NCI-H1694 (cell line): ENCODE data around the gene ACTN4.
"Not testable (repeated sequence)": the region's sequence is repeated elsewhere in the genome, so short reads cannot be mapped to it uniquely, and the experiment has no call there.

ENCODE experiments used
- DNase-seq: peaks from one replicate; lab custom pipeline; 2025; lab: John Stamatoyannopoulos, UW

Gene ACTN4

GRCh38 chr19:38737921-38738737, 90.7 kb downstream of the ACTN4 start:
- DNase-seq, result no peak

- DNase-seq, result no peak
Measured at GRCh38 chr19:38739440-38740256, 92.2 kb downstream of the ACTN4 start.

GRCh38 chr19:38740257-38740592, 92.8 kb downstream of the ACTN4 start:
- no peak for DNase-seq

- no peak for DNase-seq
Measured at GRCh38 chr19:38740932-38741331, 93.5 kb downstream of the ACTN4 start.

GRCh38 chr19:38741670-38742069, 94.2 kb downstream of the ACTN4 start:
- no peak for DNase-seq

- DNase-seq, result no peak
Measured at GRCh38 chr19:38742296-38742695, 94.8 kb downstream of the ACTN4 start.

GRCh38 chr19:38742906-38743305, 95.5 kb downstream of the ACTN4 start:
- no peak for DNase-seq

GRCh38 chr19:38743394-38744297, 96.2 kb downstream of the ACTN4 start:
- DNase-seq, result no peak

- DNase-seq, result no peak
Measured at GRCh38 chr19:38744298-38744681, 96.8 kb downstream of the ACTN4 start, which contains the start of gene CAPN12. Gene CAPN12 (minus strand): TSS chr19:38744474. CDS start chr19:38744165, 309 bp downstream.

GRCh38 chr19:38744874-38745273, 97.4 kb downstream of the ACTN4 start:
- no peak for DNase-seq

- no peak for DNase-seq
Measured at GRCh38 chr19:38745316-38745715, 97.9 kb downstream of the ACTN4 start.

GRCh38 chr19:38753783-38754182, 106.3 kb downstream of the ACTN4 start:
- not testable (repeated sequence) for DNase-seq

- not testable (repeated sequence) for DNase-seq
Measured at GRCh38 chr19:38754196-38754595, 106.7 kb downstream of the ACTN4 start.

- no peak for DNase-seq
Measured at GRCh38 chr19:38759590-38760003, 112.1 kb downstream of the ACTN4 start.

GRCh38 chr19:38760805-38761517, 113.5 kb downstream of the ACTN4 start:
- DNase-seq, result not testable (repeated sequence)

GRCh38 chr19:38761884-38762389, 114.5 kb downstream of the ACTN4 start:
- DNase-seq, result not testable (repeated sequence)

- DNase-seq, result no peak
Measured at GRCh38 chr19:38763795-38764220, 116.4 kb downstream of the ACTN4 start.

- DNase-seq, result no peak
Measured at GRCh38 chr19:38765214-38765613, 117.8 kb downstream of the ACTN4 start.

- DNase-seq, result no peak
Measured at GRCh38 chr19:38766276-38767047, 119.0 kb downstream of the ACTN4 start.

GRCh38 chr19:38769635-38770211, 122.3 kb downstream of the ACTN4 start:
- DNase-seq, result no peak
